Stimulated activated naive CD4-positive, alpha-beta T cell (primary cell): ENCODE measurements around the gene LGALS9B.
"Not testable (repeated sequence)": the region's sequence is repeated elsewhere in the genome, so short reads cannot be mapped to it uniquely, and the experiment has no call there.

Source experiments
- DNase-seq, 6 experiments: peaks; one replicate each; lab custom pipeline; 2025; lab: John Stamatoyannopoulos, UW

Gene LGALS9B

DNA sequence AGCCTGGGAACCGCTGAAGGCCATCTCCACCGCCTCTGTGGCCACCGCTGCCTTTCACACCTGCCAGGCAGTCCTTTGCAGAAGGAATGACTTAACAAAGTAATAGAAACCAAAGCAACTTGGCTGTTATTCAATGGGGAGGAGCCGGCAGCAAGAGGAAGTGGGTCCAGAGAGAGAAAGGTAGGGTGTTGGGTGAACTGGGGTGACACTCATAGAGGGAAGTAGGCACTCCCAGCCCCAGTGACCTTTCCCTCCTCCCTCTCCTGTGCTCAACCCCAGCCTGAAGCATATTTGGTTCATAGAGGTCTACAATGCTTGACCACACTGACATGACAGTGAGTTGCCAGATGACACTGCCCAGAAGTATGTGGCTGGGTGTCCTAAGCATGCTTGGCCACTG, at the start of gene LGALS9B:
Gene LGALS9B (minus strand): TSS at position 93 of the 400 bp plus-strand sequence. CDS start 69 bp downstream, at position 24.
- not testable (repeated sequence) for DNase-seq

GRCh38 chr17:20516986-20517385, 49.6 kb upstream of the LGALS9B start:
- not testable (repeated sequence) for DNase-seq

DNA sequence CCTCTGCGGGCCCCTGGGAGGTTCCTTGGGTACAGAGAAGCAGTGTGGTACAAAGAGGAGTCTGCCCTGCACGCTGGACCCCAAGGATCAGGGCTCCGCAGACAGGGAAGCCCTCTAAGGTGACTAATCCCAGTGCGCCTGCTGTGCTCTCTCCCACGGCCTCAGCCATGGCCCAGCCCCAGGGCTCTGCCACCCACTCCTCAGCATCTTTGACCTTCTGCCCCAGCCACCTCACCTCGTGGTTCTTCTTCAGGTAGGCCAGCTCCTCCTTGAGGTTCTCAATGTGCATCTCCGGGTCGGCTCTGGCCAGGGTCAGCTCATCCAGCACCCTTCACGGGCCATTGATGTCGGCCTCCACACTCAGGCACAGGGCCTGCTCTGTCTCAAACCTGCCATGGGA, 47.8 kb upstream of the LGALS9B start:
- DNase-seq, result not testable (repeated sequence)

- DNase-seq, result not testable (repeated sequence)
These were observed 46.2 kb upstream of the LGALS9B start for GRCh38 chr17:20513539-20513938.

GRCh38 chr17:20512378-20512777, 45.0 kb upstream of the LGALS9B start:
- DNase-seq, result not testable (repeated sequence)

GRCh38 chr17:20511778-20512177, 44.4 kb upstream of the LGALS9B start:
- DNase-seq, result not testable (repeated sequence)

DNA sequence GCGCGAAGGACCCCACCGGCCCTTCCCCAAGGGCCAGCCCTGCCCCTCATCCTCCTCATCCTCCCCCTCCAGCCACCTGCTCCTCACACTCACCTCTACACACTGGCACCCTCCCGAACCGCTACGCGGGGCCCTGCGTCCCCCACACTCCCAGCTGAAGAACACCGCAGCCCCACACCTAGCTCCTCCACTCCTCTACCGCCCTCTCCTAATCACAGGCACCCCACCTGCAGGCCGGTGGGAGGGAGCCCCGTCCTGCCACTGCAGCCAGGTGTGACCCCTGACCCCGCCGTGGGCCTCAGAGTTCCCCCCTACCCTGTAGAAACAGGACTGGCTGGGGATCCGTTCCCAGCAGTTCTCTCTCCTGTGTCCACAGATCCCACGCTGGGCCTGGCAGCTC, 38.0 kb upstream of the LGALS9B start:
- DNase-seq, result not testable (repeated sequence)

GRCh38 chr17:20504388-20505066, 37.2 kb upstream of the LGALS9B start:
- DNase-seq, result not testable (repeated sequence)

GRCh38 chr17:20501896-20502295, 34.6 kb upstream of the LGALS9B start:
- DNase-seq, result not testable (repeated sequence)

GRCh38 chr17:20500346-20500745, 33.0 kb upstream of the LGALS9B start:
- DNase-seq, result not testable (repeated sequence)

GRCh38 chr17:20495420-20495819, 28.1 kb upstream of the LGALS9B start:
- not testable (repeated sequence) for DNase-seq

- not testable (repeated sequence) for DNase-seq
These were observed 27.4 kb upstream of the LGALS9B start for GRCh38 chr17:20494735-20495134.

DNA sequence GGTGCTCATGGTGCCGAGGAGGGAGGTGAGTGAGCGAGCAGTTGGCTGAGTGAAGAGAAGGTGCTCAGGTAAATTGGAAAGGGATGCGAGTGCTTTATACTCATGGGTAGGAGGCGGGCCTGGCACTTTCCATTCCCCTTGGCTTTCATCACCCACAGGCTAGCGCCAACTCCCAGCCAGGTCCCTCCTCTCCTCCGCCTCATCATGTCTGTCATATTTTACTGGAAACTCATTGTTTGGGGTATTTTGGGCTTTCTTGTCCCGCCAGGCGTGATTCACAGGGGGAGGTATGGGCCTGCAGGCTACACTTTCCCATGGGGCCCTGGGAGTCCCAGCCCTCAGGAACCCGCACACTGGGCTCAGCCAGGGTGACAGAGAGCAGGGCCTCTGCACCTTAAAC, 26.8 kb upstream of the LGALS9B start:
- DNase-seq, result not testable (repeated sequence)

DNA sequence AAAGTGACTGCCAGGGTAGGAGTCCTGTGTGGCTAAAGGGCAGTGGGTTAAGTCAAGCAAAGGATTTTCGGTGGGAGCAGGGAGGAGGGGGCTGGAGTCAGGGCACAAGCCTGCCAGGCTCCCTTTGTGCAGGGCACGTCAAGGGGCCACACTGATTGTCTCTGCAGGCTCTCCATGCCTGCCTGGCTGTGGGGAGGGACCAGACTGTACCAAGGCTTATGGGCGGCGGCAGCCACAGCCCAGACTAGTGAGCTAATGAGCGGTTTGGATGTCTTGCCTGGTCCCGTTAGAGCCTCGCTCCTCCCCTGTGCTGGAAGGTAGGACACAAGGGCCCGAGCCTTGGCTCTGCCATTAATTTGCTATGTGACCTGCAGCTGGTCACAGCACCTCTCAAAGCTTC, 25.6 kb upstream of the LGALS9B start:
- DNase-seq, result not testable (repeated sequence)

DNA sequence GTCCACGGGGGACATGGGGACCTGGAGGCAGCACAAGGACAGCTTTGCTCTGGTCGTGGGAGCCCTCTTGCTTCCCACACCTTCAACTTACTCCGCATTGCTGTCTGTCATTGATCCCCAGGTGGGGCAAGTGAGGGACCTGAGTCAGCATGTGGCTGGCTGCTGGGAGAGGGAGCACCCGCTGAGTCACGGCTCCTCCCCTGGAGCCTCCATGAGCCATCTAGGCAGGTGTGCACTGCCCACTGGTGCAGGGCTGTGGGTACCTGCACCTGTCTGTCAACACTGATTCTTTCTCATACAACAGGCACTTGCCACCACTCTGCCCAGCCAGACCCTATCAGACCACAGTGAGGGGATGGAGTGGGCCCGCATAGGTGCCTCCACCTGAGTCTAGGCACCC, 24.8 kb upstream of the LGALS9B start:
- DNase-seq, result not testable (repeated sequence)

- DNase-seq, result not testable (repeated sequence)
These were observed 17.6 kb upstream of the LGALS9B start for GRCh38 chr17:20484930-20485329.

- DNase-seq, result not testable (repeated sequence)
These were observed 12.7 kb upstream of the LGALS9B start for GRCh38 chr17:20479889-20480591.

- not testable (repeated sequence) for DNase-seq
These were observed 10.2 kb upstream of the LGALS9B start for GRCh38 chr17:20477398-20478071.

GRCh38 chr17:20475137-20475831, 7.9 kb upstream of the LGALS9B start:
- not testable (repeated sequence) for DNase-seq

DNA sequence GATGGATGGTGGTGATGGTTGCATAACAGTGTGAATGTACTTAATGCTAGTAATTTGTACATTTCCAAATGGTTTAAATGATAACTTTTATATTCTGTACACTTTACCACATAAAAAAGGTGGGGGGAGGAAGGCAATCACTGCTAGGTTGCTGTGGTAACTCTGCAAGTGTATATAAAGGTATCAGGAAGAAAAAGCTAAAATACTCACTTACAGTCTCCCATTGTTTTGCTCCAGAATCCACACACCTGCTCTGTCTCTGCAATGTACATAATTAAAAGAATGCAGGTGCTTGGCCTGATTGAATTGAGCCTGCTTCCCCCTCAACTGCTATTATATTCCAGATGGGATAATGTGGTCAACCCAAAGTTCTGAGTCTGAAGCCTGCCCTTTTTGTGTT, 6.7 kb upstream of the LGALS9B start:
- not testable (repeated sequence) for DNase-seq

DNA sequence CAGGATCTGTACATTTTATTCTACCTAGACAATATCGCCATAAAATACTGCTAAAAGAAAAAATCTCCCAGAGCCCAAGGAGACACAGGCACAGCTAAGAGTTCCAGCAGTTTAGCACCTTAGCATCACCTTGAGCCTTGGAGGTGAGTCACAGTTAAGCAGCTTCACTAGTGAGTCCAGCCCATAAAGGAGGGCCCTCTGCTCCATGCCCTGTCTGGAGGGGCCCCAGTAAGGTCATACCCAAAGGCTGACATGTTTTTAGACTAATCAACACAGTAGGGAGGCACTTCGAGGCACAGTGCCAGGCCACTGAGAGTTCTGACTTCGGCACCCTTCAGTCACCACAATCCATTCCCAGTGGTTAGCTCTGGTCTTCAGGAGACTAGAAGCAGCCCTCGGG, 2.6 kb upstream of the LGALS9B start:
- DNase-seq, result not testable (repeated sequence)

DNA sequence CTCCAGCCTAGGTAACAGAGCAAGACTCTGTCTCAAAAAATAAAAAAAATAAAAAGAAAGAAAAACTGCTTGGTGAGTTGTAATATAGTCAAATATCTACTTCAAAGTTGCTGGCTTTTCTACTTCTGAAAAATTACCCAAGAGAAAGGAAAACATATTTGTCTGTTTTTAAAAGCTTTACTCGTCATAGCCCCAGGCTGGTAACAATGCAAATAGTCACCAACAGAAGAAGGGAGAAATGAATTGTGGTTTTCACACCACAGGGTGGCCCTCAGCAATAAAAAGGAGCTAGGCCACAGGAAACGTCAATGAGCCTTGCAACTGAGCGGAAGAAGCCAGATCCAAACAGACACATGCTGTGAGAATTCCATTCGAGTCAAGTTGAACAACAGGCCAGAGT, 1.8 kb upstream of the LGALS9B start:
- not testable (repeated sequence) for DNase-seq
